Thymus (tissue), 11 donors: ENCODE data around the gene DOK6. TPM values are rescaled to one million over a fixed set of nuclear protein-coding genes. Genes with fewer than 3 reads are reported as not detected.
"Not testable (repeated sequence)": the region's sequence is repeated elsewhere in the genome, so short reads cannot be mapped to it uniquely, and the experiment has no call there.

Experiments used
- DNase-seq, 9 donors: peaks; one replicate each; pipeline ENCODE4 v3.0.0-alpha.2; 2013; ENCODE audit warnings: low spot score in 9 of 9, low read depth in 6 of 9, missing footprints in 1 of 9
- H3K27ac ChIP-seq, 2 donors: one replicate each; pipeline ENCODE4 v1.5.1; 2013; ENCODE audit warnings: control low read depth in 1 of 2, low read depth in 1 of 2, low read length in 1 of 2, mild to moderate bottlenecking in 1 of 2, moderate library complexity in 1 of 2
- H3K27me3 ChIP-seq, 2 donors: one replicate each; pipeline ENCODE4 v1.5.1; 2013; ENCODE audit warnings: low read length in 1 of 2; ENCODE audit not compliant: control insufficient read depth in 2 of 2, insufficient read depth in 1 of 2
- H3K36me3 ChIP-seq, 2 donors: one replicate each; pipeline ENCODE4 v1.5.1; 2013; ENCODE audit warnings: low read length in 1 of 2, mild to moderate bottlenecking in 1 of 2, moderate library complexity in 1 of 2; ENCODE audit not compliant: control insufficient read depth in 2 of 2, insufficient read depth in 2 of 2
- H3K4me1 ChIP-seq, 2 donors: one replicate each; pipeline ENCODE4 v1.5.1; 2013; ENCODE audit warnings: low read length in 2 of 2; ENCODE audit not compliant: control insufficient read depth in 2 of 2, insufficient read depth in 2 of 2
- H3K4me3 ChIP-seq, 2 donors: one replicate each; pipeline ENCODE4 v1.5.1; 2013; ENCODE audit warnings: low read length in 2 of 2, control low read depth in 1 of 2, mild to moderate bottlenecking in 1 of 2
- H3K9me3 ChIP-seq, 2 donors: one replicate each; pipeline ENCODE4 v1.5.1; 2013; ENCODE audit warnings: low read length in 1 of 2, mild to moderate bottlenecking in 1 of 2; ENCODE audit not compliant: control insufficient read depth in 2 of 2, insufficient read depth in 1 of 2
- WGBS: extraction: QIAGEN DNeasy Blood & Tissue Kit; methylation state at CpG from one replicate; pipeline ENCODE4 v1.1.7; 2013; 5-methylcytosine and 5-hydroxymethylcytosine counted together
- polyA plus RNA-seq: library from polyadenylated mRNA; stranded (reverse); fragments of 200-250 nt; gene quantifications from one replicate; pipeline ENCODE4 v1.2.3, GENCODE V29; 2013
- total RNA-seq: library from RNA; stranded (reverse); fragments of 120-200 nt; gene quantifications from one replicate; pipeline ENCODE4 v1.2.4, GENCODE V29; 2013
- donor health status: healthy.

Gene DOK6
- total and polyA plus RNA-seq, 2 donors = 0.57 to 0.75 TPM

GRCh38 chr18:69879051-69879450, 478.4 kb downstream of the DOK6 start:
- WGBS = 78% methylated on average over 3 of the region's 3 CpGs

GRCh38 chr18:69880083-69880482, 479.4 kb downstream of the DOK6 start:
- 97% methylated on average over 3 of the region's 3 CpGs for WGBS
- Histone ChIP-seq H3K4me1 (no peaks in the 10 kb centered on the region), H3K27ac (no peak overlapping the region), H3K9me3 (no peaks in the 10 kb centered on the region), H3K4me3 (no peak overlapping the region), H3K36me3 (no peaks in the 10 kb centered on the region), H3K27me3 (no peaks in the 10 kb centered on the region)
- DNase-seq = no peak

More at GRCh38 chr18:69879051-69879450, 478.4 kb downstream of the DOK6 start:
- not testable (repeated sequence) for H3K4me1 ChIP-seq, H3K9me3 ChIP-seq, H3K4me3 ChIP-seq, DNase-seq, H3K36me3 ChIP-seq, H3K27ac ChIP-seq, H3K27me3 ChIP-seq

- DNase-seq = no peak
- H3K9me3 ChIP-seq = no peaks in the 10 kb centered on the region
- no peak overlapping the region for H3K4me3 ChIP-seq
- no peak overlapping the region for H3K27ac ChIP-seq
- 91% methylated on average over 6 of the region's 6 CpGs for WGBS
- no peaks in the 10 kb centered on the region for H3K27me3 ChIP-seq
- no peaks in the 10 kb centered on the region for H3K4me1 ChIP-seq
- H3K36me3 ChIP-seq = peaks cover 0 to 4% of the 10 kb centered on the region in 2 donors
Observed at GRCh38 chr18:69882965-69883668, 482.4 kb downstream of the DOK6 start.

GRCh38 chr18:69883781-69884180, 483.1 kb downstream of the DOK6 start:
- DNase-seq = no peak
- 64% methylated on average over 3 of the region's 3 CpGs for WGBS
- Histone ChIP-seq H3K4me3 (no peak overlapping the region), H3K27me3 (no peaks in the 10 kb centered on the region), H3K4me1 (no peaks in the 10 kb centered on the region), H3K9me3 (no peaks in the 10 kb centered on the region), H3K27ac (no peak overlapping the region), H3K36me3 (peaks cover 0 to 4% of the 10 kb centered on the region in 2 donors)

GRCh38 chr18:69885355-69885754, 484.7 kb downstream of the DOK6 start:
- H3K27ac ChIP-seq = no peak overlapping the region
- 96% methylated on average over 4 of the region's 4 CpGs for WGBS
- no peaks in the 10 kb centered on the region for H3K4me1 ChIP-seq
- H3K36me3 ChIP-seq = peaks cover 0 to 4% of the 10 kb centered on the region in 2 donors
- no peaks in the 10 kb centered on the region for H3K9me3 ChIP-seq
- DNase-seq = no peak
- no peak overlapping the region for H3K4me3 ChIP-seq
- H3K27me3 ChIP-seq = no peaks in the 10 kb centered on the region

- peaks cover 0 to 4% of the 10 kb centered on the region in 2 donors for H3K36me3 ChIP-seq
- no peak overlapping the region for H3K27ac ChIP-seq
- WGBS = 96% methylated on average over 20 of the region's 20 CpGs
- no peaks in the 10 kb centered on the region for H3K4me1 ChIP-seq
- DNase-seq = no peak
- no peak overlapping the region for H3K4me3 ChIP-seq
- H3K9me3 ChIP-seq = no peaks in the 10 kb centered on the region
- H3K27me3 ChIP-seq = no peaks in the 10 kb centered on the region
Observed at GRCh38 chr18:69885841-69886531, 485.3 kb downstream of the DOK6 start.

- H3K4me1 ChIP-seq = no peaks in the 10 kb centered on the region
- no peak overlapping the region for H3K4me3 ChIP-seq
- H3K9me3 ChIP-seq = no peaks in the 10 kb centered on the region
- WGBS = 96% methylated on average over 2 of the region's 2 CpGs
- no peak overlapping the region for H3K27ac ChIP-seq
- no peak for DNase-seq
- no peaks in the 10 kb centered on the region for H3K27me3 ChIP-seq
- H3K36me3 ChIP-seq = peaks cover 2 to 4% of the 10 kb centered on the region in 2 donors
Observed at GRCh38 chr18:69887256-69887655, 486.6 kb downstream of the DOK6 start.

- no peaks in the 10 kb centered on the region for H3K27me3 ChIP-seq
- 94% methylated on average over 4 of the region's 4 CpGs for WGBS
- H3K36me3 ChIP-seq = peaks cover 2 to 4% of the 10 kb centered on the region in 2 donors
- H3K27ac ChIP-seq = no peak overlapping the region
- no peak overlapping the region for H3K4me3 ChIP-seq
- DNase-seq = no peak
- H3K9me3 ChIP-seq = no peaks in the 10 kb centered on the region
- no peaks in the 10 kb centered on the region for H3K4me1 ChIP-seq
Observed at GRCh38 chr18:69889009-69889408, 488.3 kb downstream of the DOK6 start.

- H3K27ac ChIP-seq = no peak overlapping the region
- 93% methylated on average over 1 of the region's 1 CpG for WGBS
- DNase-seq = no peak
- peaks cover 0 to 8% of the 10 kb centered on the region in 2 donors for H3K4me1 ChIP-seq
- H3K9me3 ChIP-seq = no peaks in the 10 kb centered on the region
- H3K36me3 ChIP-seq = peaks cover 2 to 3% of the 10 kb centered on the region in 2 donors
- H3K4me3 ChIP-seq = no peak overlapping the region
- H3K27me3 ChIP-seq = no peaks in the 10 kb centered on the region
Observed at GRCh38 chr18:69890558-69890957, 489.9 kb downstream of the DOK6 start.
